Neural progenitor cell (in vitro differentiated cells): ENCODE measurements around the gene RMP24.

Source experiments
- EZH2 ChIP-seq: fragments of 200-600 bp; sonication (generic); IDR thresholded peaks from 2 replicates; pipeline ENCODE4 v1.6.1; 2017; ENCODE audit warnings: antibody characterized with exemption, mild to moderate bottlenecking, moderate library complexity
- EZH2phosphoT487 ChIP-seq: fragments of 200-600 bp; sonication (generic); IDR thresholded peaks from 2 replicates; pipeline ENCODE4 v1.6.1; 2017; ENCODE audit warnings: antibody characterized with exemption
- TF ChIP-seq, protein P1 (sequence below): fragments of 200-600 bp; sonication (generic); IDR thresholded peaks from 2 replicates; pipeline ENCODE4 v1.5.1; 2017; ENCODE audit warnings: antibody characterized with exemption, mild to moderate bottlenecking

DNA sequence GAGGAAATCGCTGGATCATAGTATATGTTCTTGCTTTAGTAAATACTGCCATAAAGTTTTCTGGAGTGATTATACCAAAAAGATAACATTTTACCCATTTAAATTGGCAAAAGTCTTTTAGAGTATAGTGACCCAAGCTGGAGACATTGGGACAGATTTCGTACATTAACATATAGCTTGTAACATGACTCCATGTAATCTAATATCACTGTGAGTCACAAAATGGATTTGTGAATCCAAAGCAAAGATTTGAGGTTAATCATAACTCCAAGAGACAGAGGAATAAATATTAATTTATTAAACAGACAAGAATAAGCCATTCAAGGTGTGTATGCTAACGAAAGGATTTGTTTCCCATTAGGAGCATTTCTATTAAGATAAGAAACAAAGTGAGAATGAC is 45.0 kb upstream of the RMP24 start:
- TF ChIP-seq, protein P1, sequence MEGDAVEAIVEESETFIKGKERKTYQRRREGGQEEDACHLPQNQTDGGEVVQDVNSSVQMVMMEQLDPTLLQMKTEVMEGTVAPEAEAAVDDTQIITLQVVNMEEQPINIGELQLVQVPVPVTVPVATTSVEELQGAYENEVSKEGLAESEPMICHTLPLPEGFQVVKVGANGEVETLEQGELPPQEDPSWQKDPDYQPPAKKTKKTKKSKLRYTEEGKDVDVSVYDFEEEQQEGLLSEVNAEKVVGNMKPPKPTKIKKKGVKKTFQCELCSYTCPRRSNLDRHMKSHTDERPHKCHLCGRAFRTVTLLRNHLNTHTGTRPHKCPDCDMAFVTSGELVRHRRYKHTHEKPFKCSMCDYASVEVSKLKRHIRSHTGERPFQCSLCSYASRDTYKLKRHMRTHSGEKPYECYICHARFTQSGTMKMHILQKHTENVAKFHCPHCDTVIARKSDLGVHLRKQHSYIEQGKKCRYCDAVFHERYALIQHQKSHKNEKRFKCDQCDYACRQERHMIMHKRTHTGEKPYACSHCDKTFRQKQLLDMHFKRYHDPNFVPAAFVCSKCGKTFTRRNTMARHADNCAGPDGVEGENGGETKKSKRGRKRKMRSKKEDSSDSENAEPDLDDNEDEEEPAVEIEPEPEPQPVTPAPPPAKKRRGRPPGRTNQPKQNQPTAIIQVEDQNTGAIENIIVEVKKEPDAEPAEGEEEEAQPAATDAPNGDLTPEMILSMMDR, result no peak
- TF ChIP-seq EZH2, result no peak
- no peak for TF ChIP-seq EZH2phosphoT487
